Measurements from ENCODE around the gene CABP2. TPM values are rescaled to one million over a fixed set of nuclear protein-coding genes. Genes with fewer than 3 reads are reported as not detected.

CABP2 gene
- total RNA-seq: not detected

DNA sequence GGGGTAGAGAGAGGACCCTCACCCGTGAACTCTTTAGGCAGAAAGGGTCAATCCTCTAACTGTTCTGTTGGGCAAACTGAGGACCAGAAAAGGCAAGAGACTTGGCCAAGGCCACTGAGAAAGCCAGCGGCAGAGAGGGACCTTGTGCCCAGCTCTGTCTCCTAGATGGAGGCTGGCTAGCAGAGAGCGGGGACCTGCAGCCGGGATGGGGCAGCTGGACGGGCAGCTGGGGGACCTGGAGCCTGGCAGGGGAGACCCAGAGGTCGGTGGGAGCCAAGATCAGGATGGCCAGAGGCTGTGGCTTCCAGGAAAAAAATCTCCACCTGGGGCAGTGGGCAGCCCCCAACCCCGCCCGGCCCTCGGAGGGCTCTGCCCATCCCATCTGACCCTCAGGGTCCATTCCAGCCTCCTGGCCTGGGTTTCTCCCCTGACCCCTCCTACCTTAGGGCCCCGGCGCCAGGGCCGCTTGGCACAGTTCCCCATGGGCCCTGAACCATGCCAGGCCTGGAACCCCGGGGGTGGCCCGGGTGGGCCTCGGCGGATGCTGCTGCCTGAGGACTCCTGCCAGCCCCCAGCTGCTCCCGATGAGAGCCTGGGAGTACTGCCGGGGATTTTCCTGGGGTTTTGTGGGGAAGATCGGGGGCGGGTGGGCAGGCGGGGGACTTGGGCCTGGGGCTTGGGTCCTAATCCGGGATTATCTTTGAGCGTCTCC is at the start of gene CABP2:
Gene CABP2, minus strand, starts transcription at position 603 of the 712 bp plus-strand sequence. Its CDS starts 120 bp downstream, at position 483.

DNA sequence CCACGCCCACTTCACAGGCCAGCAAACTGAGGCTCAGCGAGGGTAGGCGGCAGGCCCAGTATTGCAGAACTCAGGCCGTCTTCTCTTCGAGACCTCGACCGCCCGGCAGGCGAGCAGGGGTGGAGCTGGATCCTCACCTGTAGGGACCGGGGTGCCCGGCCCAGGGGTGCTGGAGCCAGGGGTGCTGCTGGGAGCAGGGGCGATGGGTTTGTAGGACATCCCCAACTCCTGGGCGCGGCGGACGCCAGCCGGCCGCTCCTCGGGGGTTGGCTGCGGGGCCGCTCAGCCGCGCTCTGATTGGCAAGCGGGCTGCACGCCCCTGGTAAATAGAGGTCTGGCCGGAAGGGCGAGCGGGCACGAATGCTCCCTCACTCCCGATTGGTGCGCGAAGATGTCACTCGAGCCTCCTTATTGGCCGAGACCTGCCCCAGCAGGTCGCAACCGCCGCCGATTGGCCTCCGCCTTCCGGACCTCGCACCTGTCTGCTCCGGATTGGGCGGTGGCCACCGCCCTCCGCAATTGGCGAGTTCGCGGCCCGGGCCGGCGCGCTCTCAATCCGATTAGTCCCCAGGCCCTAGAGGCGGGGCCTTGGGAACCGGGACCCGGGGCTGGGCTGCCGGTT is 15.3 kb downstream of the CABP2 start, which contains the start of gene CDK2AP2:
Gene CDK2AP2, minus strand, starts transcription at position 299 of the 622 bp plus-strand sequence. Its CDS starts 80 bp downstream, at position 219.

GRCh38 chr11:67504950-67505581 is 18.2 kb downstream of the CABP2 start, which contains the start of gene PITPNM1:
TSS of gene PITPNM1 (minus strand) at chr11:67505363. CDS start at chr11:67504180, 1,183 bp downstream.

GRCh38 chr11:67482827-67483798 is 40.1 kb downstream of the CABP2 start, which contains the start of gene AIP:
TSS of gene AIP (plus strand) at chr11:67483026. CDS start at chr11:67483159, 133 bp downstream.

Small RNA genes within 50 kb of the gene (small RNA-seq; reads per million reads assigned to genes)
- 0 reads per million in 2 donors for gene MIR6752

Other genes with a start within 250 kb of the CABP2 start
- 10 to 100 TPM; 43.7 to 44.3 TPM for gene ANKRD13D, start 234.1 kb downstream of the CABP2 start, total RNA-seq
- 10 to 100 TPM; 11.7 to 14.8 TPM for gene SSH3, start 219.9 kb downstream of the CABP2 start, total RNA-seq
- gene POLD4, start 169.9 kb downstream of the CABP2 start, total RNA-seq: 10 to 100 TPM; 18.3 to 22.4 TPM
- gene CLCF1, start 149.8 kb downstream of the CABP2 start, total RNA-seq: under 1 TPM; 0.33 to 0.34 TPM
- 10 to 100 TPM; 10.7 to 11.0 TPM for gene RAD9A, start 131.5 kb downstream of the CABP2 start, total RNA-seq
- 100 to 1,000 TPM; 176 to 244 TPM for gene PPP1CA, start 121.6 kb downstream of the CABP2 start, total RNA-seq
- not detected for gene TBC1D10C, start 119.4 kb downstream of the CABP2 start, total RNA-seq
- under 1 TPM in 1 of 2 donors, not detected in 1; under 0.01 TPM for gene CARNS1, start 107.8 kb downstream of the CABP2 start, total RNA-seq
- 10 to 100 TPM; 33.3 to 37.5 TPM for gene RPS6KB2, start 95.0 kb downstream of the CABP2 start, total RNA-seq
- gene PTPRCAP, start 85.8 kb downstream of the CABP2 start, total RNA-seq: 1 to 10 TPM in 1 of 2 donors, under 1 TPM in 1; 0.33 to 1.0 TPM
- gene CORO1B, start 80.0 kb downstream of the CABP2 start, total RNA-seq: 100 to 1,000 TPM; 120 to 134 TPM
- not detected for gene GPR152, start 70.7 kb downstream of the CABP2 start, total RNA-seq
- gene CABP4, start 68.1 kb downstream of the CABP2 start, total RNA-seq: not detected
- 10 to 100 TPM; 19.0 to 26.8 TPM for gene TMEM134, start 54.2 kb downstream of the CABP2 start, total RNA-seq
- gene AIP, start 40.4 kb downstream of the CABP2 start, total RNA-seq: 10 to 100 TPM; 52.3 to 81.6 TPM
- 10 to 100 TPM; 14.0 to 15.8 TPM for gene PITPNM1, start 18.1 kb downstream of the CABP2 start, total RNA-seq
- 10 to 100 TPM; 14.5 to 19.3 TPM for gene CDK2AP2, start 15.3 kb downstream of the CABP2 start, total RNA-seq
- gene GSTP1, start 60.4 kb upstream of the CABP2 start, total RNA-seq: 1,000 to 10,000 TPM; 1,560 to 1,583 TPM
- 100 to 1,000 TPM; 199 to 221 TPM for gene NDUFV1, start 83.5 kb upstream of the CABP2 start, total RNA-seq
- 1 to 10 TPM; 6.9 to 7.3 TPM for gene NUDT8, start 106.5 kb upstream of the CABP2 start, total RNA-seq
- not detected for gene TBX10, start 116.3 kb upstream of the CABP2 start, total RNA-seq
- gene ACY3, start 127.3 kb upstream of the CABP2 start, total RNA-seq: not detected
- not detected for gene ALDH3B2, start 151.2 kb upstream of the CABP2 start, total RNA-seq

Measured in melanocyte of skin (primary cell).